ENCODE data around the gene KDM4C.

KDM4C gene

DNA sequence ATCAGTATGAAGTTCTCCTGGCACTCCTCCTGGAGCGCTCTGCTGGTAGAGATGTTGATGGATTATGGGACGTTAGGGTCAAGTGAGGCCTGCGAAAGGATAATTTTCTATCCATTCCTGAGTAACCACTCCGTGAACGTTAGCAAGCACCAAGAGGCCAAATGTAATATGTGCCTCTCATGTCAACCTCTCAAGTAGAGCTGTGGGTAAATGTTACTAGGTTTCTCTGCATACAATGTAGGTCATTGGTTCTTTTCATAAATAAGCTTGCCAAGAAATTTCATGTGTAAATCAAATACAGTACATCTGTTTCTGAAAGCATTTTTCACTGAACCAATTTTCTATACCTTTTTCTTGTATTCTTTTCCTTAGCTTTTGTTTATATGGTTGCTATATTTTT is 126.3 kb downstream of the KDM4C start:
- H3K9ac ChIP-seq (ENCODE audit: low read length): no peak overlapping the region
- H3K4me1 ChIP-seq (ENCODE audit: control insufficient read depth, insufficient read depth, low read length): no peaks in the 10 kb centered on the region
- no peak overlapping the region for H3K4me3 ChIP-seq (ENCODE audit: low read length)
- no peaks in the 10 kb centered on the region for H3K36me3 ChIP-seq (ENCODE audit: control insufficient read depth, insufficient read depth, low read length)
- H3K27me3 ChIP-seq (ENCODE audit: control insufficient read depth, insufficient read depth, low read length): no peaks in the 10 kb centered on the region
- no peak overlapping the region for H3K27ac ChIP-seq (ENCODE audit: low read depth, low read length)

DNA sequence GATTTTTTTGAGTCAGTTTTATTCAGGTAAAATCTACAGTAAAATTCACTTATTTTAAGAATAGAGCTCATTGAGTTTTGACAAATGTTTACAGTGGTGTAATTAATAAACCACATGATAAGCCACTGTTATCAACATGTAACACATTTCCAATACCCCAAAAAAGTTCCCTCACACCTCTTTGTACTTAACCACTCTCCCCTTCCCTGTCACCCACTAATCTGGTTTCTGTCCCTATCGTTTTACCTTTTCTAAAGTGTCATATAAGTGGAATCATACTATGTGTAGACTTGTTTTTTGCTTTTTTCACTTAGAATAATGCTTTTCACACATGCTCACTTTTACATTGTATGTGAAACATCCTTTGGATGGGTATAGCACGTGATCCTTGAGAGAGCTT is 127.2 kb downstream of the KDM4C start:
- Histone ChIP-seq H3K27me3 (ENCODE audit: control insufficient read depth, insufficient read depth, low read length) (no peaks in the 10 kb centered on the region), H3K4me3 (ENCODE audit: low read length) (no peak overlapping the region), H3K4me1 (ENCODE audit: control insufficient read depth, insufficient read depth, low read length) (no peaks in the 10 kb centered on the region), H3K36me3 (ENCODE audit: control insufficient read depth, insufficient read depth, low read length) (no peaks in the 10 kb centered on the region), H3K9ac (ENCODE audit: low read length) (no peak overlapping the region), H3K27ac (ENCODE audit: low read depth, low read length) (no peak overlapping the region)

DNA sequence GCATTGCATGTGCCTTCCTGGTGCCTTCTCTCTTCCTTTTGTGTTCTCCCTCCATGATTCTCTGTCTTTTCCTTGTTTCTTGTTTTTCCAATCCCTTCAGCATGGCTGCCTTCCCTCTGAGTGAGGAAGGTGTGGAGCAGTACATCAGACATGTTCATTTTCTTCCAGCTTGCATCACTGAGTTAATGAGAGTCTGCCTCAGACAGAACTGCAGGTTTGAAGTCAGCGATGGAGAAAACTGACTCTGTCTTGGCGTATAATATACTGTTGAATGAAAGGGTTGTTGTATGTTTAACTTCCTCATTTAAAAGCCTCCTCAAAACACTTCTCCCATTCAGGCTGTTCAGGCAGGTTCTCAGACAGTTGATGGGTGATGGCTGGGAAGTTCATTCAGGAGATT is 129.3 kb downstream of the KDM4C start:
- Histone ChIP-seq H3K27me3 (ENCODE audit: control insufficient read depth, insufficient read depth, low read length) (no peaks in the 10 kb centered on the region), H3K9ac (ENCODE audit: low read length) (no peak overlapping the region), H3K27ac (ENCODE audit: low read depth, low read length) (no peak overlapping the region), H3K36me3 (ENCODE audit: control insufficient read depth, insufficient read depth, low read length) (no peaks in the 10 kb centered on the region), H3K4me3 (ENCODE audit: low read length) (no peak overlapping the region), H3K4me1 (ENCODE audit: control insufficient read depth, insufficient read depth, low read length) (no peaks in the 10 kb centered on the region)

DNA sequence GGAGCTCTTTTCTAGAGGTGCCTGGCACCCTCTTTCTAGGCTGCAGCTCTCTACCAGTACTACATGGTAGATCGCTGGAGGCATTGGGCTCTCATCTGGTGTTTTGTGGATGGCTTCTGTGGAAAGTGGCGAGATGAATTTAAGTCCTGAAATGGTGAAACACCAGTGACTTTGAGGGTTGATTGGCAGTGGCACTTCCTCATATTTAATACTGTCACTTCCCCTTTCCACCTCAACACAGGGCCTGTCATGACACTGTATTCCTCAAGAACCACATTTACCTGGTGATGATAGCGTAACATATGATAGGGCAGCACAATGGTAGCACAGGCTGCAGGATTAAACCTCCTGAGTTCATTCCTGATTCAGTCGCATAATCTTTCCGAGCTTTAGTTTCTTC is 132.1 kb downstream of the KDM4C start:
- Histone ChIP-seq H3K36me3 (ENCODE audit: control insufficient read depth, insufficient read depth, low read length) (peaks cover 4% of the 10 kb centered on the region), H3K4me3 (ENCODE audit: low read length) (no peak overlapping the region), H3K27ac (ENCODE audit: low read depth, low read length) (no peak overlapping the region), H3K9ac (ENCODE audit: low read length) (no peak overlapping the region), H3K27me3 (ENCODE audit: control insufficient read depth, insufficient read depth, low read length) (no peaks in the 10 kb centered on the region), H3K4me1 (ENCODE audit: control insufficient read depth, insufficient read depth, low read length) (no peaks in the 10 kb centered on the region)

DNA sequence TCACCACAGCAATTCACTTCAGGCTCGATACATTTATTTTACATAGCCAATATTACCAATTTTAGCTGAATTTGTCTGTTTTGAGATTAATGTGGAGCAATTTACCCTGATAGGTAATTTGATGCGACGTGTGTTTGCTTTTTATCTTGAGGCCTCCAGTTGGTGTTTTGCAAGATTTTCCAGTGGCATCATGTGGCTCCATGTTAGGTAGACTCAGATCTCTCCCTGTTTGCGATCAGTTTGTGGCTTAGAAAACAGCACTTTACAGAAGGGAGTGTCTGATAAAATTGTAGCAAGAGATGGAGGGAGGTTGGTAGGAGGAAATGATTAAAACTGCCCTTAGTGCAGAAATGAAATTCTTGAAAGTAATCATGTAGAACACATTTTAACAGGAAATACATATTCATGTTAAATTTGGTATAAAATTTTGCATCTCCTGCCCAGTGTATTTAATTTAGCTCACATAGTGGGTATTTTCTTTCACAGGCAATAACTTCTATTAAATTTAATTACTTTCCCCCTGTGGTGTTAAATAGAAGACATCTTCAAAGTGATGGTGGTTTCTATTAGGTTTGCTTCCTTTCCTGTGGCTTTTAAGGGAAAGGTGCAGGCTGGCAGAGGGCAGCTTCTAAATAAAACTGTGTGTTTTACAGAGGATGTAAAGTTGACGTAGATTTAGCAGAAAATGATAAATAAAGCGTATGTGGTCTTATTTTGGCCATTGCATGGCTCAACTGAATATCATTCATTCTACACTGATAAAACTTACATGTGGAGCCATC is 135.8 kb downstream of the KDM4C start:
- H3K27ac ChIP-seq (ENCODE audit: low read depth, low read length): no peak overlapping the region

DNA sequence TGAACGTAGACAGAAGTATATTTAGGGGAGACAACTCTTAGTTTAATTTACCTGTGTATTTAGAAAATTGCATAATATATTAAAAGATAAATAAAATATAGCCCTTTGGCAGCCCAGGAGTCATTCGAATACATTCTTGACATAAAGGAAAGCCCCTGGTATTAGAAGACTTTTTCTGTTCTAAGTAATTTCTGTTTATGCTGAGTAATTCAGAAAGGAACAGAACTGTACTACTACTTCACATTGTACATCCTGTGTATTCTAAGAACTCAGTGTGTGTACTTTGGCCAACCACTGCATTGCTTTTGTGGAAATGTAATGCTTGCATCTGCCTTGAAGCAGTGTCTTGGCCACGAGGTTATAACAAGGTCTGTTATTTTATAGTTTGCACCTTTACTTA is 136.4 kb downstream of the KDM4C start:
- Histone ChIP-seq H3K9ac (ENCODE audit: low read length) (no peak overlapping the region), H3K36me3 (ENCODE audit: control insufficient read depth, insufficient read depth, low read length) (peaks cover 4% of the 10 kb centered on the region), H3K4me1 (ENCODE audit: control insufficient read depth, insufficient read depth, low read length) (no peaks in the 10 kb centered on the region), H3K27me3 (ENCODE audit: control insufficient read depth, insufficient read depth, low read length) (no peaks in the 10 kb centered on the region), H3K27ac (ENCODE audit: low read depth, low read length) (no peak overlapping the region), H3K4me3 (ENCODE audit: low read length) (no peak overlapping the region)

More for the DNA sequence above, 135.8 kb downstream of the KDM4C start:
- no peaks in the 10 kb centered on the region for H3K4me1 ChIP-seq (ENCODE audit: control insufficient read depth, insufficient read depth, low read length)
- H3K27me3 ChIP-seq (ENCODE audit: control insufficient read depth, insufficient read depth, low read length): no peaks in the 10 kb centered on the region
- peaks cover 4% of the 10 kb centered on the region for H3K36me3 ChIP-seq (ENCODE audit: control insufficient read depth, insufficient read depth, low read length)
- H3K9ac ChIP-seq (ENCODE audit: low read length): no peak overlapping the region
- H3K4me3 ChIP-seq (ENCODE audit: low read length): no peak overlapping the region

DNA sequence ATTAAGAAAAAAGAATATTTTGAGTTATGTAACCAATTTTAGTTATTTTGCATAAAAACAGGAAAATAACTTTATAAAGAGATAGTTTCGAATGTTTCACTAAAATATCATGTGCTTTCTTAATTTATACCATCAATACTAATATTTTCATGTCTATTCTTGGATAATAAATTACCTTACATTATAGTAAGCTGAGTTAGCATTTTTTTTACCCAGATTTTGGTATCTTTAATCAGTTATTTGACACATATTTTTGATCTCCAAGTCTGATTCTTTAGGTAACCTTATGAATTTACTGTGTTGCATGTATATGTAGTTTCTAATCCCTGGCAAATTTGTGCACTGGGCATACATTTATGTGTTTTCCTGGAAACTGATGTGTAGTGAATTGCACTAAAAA is 138.0 kb downstream of the KDM4C start:
- Histone ChIP-seq H3K36me3 (ENCODE audit: control insufficient read depth, insufficient read depth, low read length) (peaks cover 4% of the 10 kb centered on the region), H3K4me3 (ENCODE audit: low read length) (no peak overlapping the region), H3K27ac (ENCODE audit: low read depth, low read length) (no peak overlapping the region), H3K9ac (ENCODE audit: low read length) (no peak overlapping the region), H3K4me1 (ENCODE audit: control insufficient read depth, insufficient read depth, low read length) (no peaks in the 10 kb centered on the region), H3K27me3 (ENCODE audit: control insufficient read depth, insufficient read depth, low read length) (no peaks in the 10 kb centered on the region)

DNA sequence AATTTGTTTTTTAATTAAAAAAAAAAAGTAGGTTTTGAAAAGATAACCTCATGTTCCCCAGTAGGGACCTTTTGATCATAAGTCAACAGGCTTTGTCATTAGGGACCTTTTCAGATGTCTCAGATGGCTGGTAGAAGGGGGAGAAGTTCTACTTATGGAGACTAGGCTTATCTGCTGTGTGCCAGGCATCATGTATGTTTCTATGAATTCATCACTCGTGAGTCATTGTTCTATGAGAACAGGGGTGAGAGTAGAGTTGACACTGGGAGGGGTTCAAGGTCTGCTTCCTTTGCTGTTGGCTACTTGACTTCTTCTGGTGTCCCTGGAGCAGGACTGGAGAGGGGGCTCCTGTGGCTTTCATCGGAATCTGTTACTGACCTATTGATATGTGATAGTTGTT is 138.8 kb downstream of the KDM4C start:
- Histone ChIP-seq H3K4me1 (ENCODE audit: control insufficient read depth, insufficient read depth, low read length) (no peaks in the 10 kb centered on the region), H3K9ac (ENCODE audit: low read length) (no peak overlapping the region), H3K36me3 (ENCODE audit: control insufficient read depth, insufficient read depth, low read length) (peaks cover 4% of the 10 kb centered on the region)

DNA sequence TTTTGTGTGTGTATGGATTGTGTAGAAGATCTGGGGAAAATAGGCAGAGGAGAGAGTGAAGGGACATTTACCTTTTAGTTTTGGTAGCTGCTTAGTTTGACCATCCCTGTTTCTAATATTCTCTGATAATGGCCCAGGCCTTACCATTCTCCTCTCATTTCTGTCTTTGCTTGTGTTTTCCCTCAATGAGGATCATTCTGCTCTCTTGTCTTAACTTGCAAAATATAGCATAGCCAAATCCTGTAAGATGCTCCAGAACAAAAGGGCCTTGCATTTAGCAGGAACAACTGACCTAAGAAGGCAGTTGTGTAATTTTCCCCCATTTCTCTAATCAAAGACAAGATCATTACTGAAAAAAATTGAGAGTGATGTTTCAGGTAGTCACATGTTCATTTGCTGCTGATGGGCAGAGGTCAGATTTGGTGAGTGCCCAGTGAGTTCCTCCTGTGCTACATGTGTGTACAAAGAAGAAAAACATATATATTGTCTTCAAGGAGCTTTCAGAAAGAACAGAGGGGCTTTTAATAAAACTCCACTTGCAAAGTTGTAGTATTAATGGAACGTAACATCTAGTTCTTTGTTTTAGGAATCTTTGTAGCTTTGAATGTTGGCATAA is 139.5 kb downstream of the KDM4C start:
- H3K27ac ChIP-seq (ENCODE audit: low read depth, low read length): no peak overlapping the region
- no peaks in the 10 kb centered on the region for H3K4me1 ChIP-seq (ENCODE audit: control insufficient read depth, insufficient read depth, low read length)
- H3K27me3 ChIP-seq (ENCODE audit: control insufficient read depth, insufficient read depth, low read length): no peaks in the 10 kb centered on the region
- no peak overlapping the region for H3K4me3 ChIP-seq (ENCODE audit: low read length)
- no peak overlapping the region for H3K9ac ChIP-seq (ENCODE audit: low read length)
- H3K36me3 ChIP-seq (ENCODE audit: control insufficient read depth, insufficient read depth, low read length): peaks cover 4% of the 10 kb centered on the region

More for the DNA sequence above, 138.8 kb downstream of the KDM4C start:
- Histone ChIP-seq H3K27me3 (ENCODE audit: control insufficient read depth, insufficient read depth, low read length) (no peaks in the 10 kb centered on the region), H3K27ac (ENCODE audit: low read depth, low read length) (no peak overlapping the region), H3K4me3 (ENCODE audit: low read length) (no peak overlapping the region)

DNA sequence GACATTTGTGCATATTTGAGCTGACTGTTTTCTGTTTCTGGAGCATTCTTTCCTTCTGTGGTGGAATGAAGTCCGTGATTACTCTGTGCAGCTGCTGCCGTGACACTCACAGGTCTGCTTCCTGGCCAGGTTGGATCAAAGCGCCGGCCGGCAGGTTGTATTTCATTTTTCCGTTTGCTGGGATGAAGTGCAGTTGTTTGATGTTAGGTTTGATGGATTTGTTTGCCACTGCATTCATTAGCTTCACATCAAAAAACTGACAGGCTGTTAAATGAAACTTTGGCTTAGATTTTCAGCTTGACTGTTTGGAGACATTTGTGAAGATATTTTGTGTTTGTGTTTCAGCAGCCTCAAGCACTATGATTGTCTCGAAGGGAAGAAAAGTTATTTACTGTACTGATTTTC is 140.1 kb downstream of the KDM4C start:
- H3K36me3 ChIP-seq (ENCODE audit: control insufficient read depth, insufficient read depth, low read length): peaks cover 4% of the 10 kb centered on the region
- H3K9ac ChIP-seq (ENCODE audit: low read length): no peak overlapping the region
- no peak overlapping the region for H3K4me3 ChIP-seq (ENCODE audit: low read length)
- H3K27ac ChIP-seq (ENCODE audit: low read depth, low read length): no peak overlapping the region
- no peaks in the 10 kb centered on the region for H3K4me1 ChIP-seq (ENCODE audit: control insufficient read depth, insufficient read depth, low read length)
- no peaks in the 10 kb centered on the region for H3K27me3 ChIP-seq (ENCODE audit: control insufficient read depth, insufficient read depth, low read length)

DNA sequence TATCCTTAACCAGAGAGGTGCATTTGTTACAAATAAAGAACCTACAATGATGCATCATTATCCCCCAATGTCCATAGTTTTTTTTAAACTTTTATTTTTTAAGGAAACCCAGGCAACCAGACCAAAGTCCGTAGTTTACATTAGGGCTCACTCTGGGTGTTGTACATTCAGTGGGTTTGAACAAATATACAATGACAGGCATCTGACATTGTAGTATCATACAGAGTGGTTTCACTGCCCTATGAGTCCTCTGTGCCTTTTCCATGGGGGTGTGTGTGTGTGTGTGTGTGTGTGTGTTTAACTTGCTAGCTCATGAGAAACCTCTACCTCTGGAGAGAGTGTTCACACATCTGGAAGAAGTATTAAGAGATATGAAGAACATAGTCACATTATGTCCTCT is 141.5 kb downstream of the KDM4C start:
- Histone ChIP-seq H3K4me1 (ENCODE audit: control insufficient read depth, insufficient read depth, low read length) (no peaks in the 10 kb centered on the region), H3K27me3 (ENCODE audit: control insufficient read depth, insufficient read depth, low read length) (no peaks in the 10 kb centered on the region), H3K36me3 (ENCODE audit: control insufficient read depth, insufficient read depth, low read length) (no peaks in the 10 kb centered on the region), H3K9ac (ENCODE audit: low read length) (no peak overlapping the region), H3K27ac (ENCODE audit: low read depth, low read length) (no peak overlapping the region), H3K4me3 (ENCODE audit: low read length) (no peak overlapping the region)

DNA sequence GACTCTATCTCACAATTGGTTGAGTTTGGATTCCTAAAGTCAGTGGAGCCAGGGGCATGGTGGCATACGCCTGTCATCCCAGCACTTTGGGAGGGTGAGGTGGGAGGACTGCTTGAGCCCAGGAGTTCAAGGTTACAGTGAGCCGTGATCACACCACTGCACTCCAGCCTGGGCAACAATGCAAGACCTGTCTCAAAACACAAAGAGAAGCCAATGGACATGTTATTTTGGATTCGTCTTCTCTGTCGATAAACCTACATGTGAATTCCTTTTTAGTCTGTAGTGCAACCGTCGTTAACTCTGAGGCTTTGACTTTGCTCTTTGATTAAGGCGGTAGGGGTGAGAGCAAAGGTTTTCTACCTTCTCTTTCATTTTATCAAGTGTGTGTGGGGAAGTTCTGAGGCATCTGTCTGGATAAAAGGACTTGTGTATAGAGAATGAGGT is 142.7 kb downstream of the KDM4C start:
- Histone ChIP-seq H3K27ac (ENCODE audit: low read depth, low read length) (no peak overlapping the region), H3K9ac (ENCODE audit: low read length) (no peak overlapping the region), H3K4me3 (ENCODE audit: low read length) (no peak overlapping the region), H3K4me1 (ENCODE audit: control insufficient read depth, insufficient read depth, low read length) (no peaks in the 10 kb centered on the region), H3K36me3 (ENCODE audit: control insufficient read depth, insufficient read depth, low read length) (no peaks in the 10 kb centered on the region), H3K27me3 (ENCODE audit: control insufficient read depth, insufficient read depth, low read length) (no peaks in the 10 kb centered on the region)

DNA sequence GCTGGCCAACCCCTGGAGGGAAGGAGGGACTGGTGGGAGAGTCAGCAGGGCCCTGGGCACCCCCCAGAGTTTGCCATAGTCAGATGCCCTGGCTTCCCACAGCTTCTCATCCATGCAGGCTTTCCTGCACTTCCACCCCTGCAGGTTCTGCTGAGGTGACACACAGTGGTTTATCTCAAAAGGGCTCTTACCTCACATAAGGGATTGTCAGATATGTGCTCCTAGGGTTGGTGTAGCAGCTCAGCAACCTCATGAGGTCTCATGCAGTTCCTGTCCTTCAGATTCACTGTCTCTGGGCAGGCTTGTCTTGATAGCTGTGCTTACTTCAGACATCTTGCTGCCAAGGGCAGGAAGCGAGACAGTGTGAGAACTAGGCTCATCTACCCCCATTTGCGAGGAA is 143.4 kb downstream of the KDM4C start:
- Histone ChIP-seq H3K27me3 (ENCODE audit: control insufficient read depth, insufficient read depth, low read length) (no peaks in the 10 kb centered on the region), H3K27ac (ENCODE audit: low read depth, low read length) (no peak overlapping the region), H3K36me3 (ENCODE audit: control insufficient read depth, insufficient read depth, low read length) (no peaks in the 10 kb centered on the region), H3K4me3 (ENCODE audit: low read length) (no peak overlapping the region), H3K4me1 (ENCODE audit: control insufficient read depth, insufficient read depth, low read length) (no peaks in the 10 kb centered on the region), H3K9ac (ENCODE audit: low read length) (no peak overlapping the region)

All from rectal smooth muscle tissue (tissue), 1 donor.